Measurements from ENCODE around the gene RAD52.
"Not testable (repeated sequence)": the region's sequence is repeated elsewhere in the genome, so short reads cannot be mapped to it uniquely, and the experiment has no call there.

RAD52 gene

GRCh38 chr12:955939-956338 is 6.4 kb upstream of the RAD52 start:
- H3K9ac ChIP-seq (ENCODE audit: low read length), result no peak overlapping the region
- H3K9me3 ChIP-seq (ENCODE audit: low read length), result no peaks in the 10 kb centered on the region
- H3K36me3 ChIP-seq (ENCODE audit: insufficient read depth, low read length), result no peaks in the 10 kb centered on the region
- no peak overlapping the region for H3K4me3 ChIP-seq (ENCODE audit: low read depth in 1 of 2, low read length in 2 of 2)
- no peaks in the 10 kb centered on the region for H3K4me1 ChIP-seq (ENCODE audit: insufficient read depth, low read length)
- H3K27me3 ChIP-seq (ENCODE audit: control insufficient read depth in 1 of 2, insufficient read depth in 2 of 2, low read length in 2 of 2), result no peaks in the 10 kb centered on the region
- no peak overlapping the region for H3K27ac ChIP-seq (ENCODE audit: low read depth, low read length)

- no peaks in the 10 kb centered on the region for H3K27me3 ChIP-seq (ENCODE audit: control insufficient read depth in 1 of 2, insufficient read depth in 2 of 2, low read length in 2 of 2)
- H3K27ac ChIP-seq (ENCODE audit: low read depth, low read length), result no peak overlapping the region
- H3K9me3 ChIP-seq (ENCODE audit: low read length), result no peaks in the 10 kb centered on the region
- H3K9ac ChIP-seq (ENCODE audit: low read length), result no peak overlapping the region
- no peaks in the 10 kb centered on the region for H3K36me3 ChIP-seq (ENCODE audit: insufficient read depth, low read length)
- no peaks in the 10 kb centered on the region for H3K4me1 ChIP-seq (ENCODE audit: insufficient read depth, low read length)
- no peak overlapping the region for H3K4me3 ChIP-seq (ENCODE audit: low read depth in 1 of 2, low read length in 2 of 2)
Measured at GRCh38 chr12:954741-955140, 5.2 kb upstream of the RAD52 start.

GRCh38 chr12:953776-954175 is 4.3 kb upstream of the RAD52 start:
- Histone ChIP-seq H3K4me1 (ENCODE audit: insufficient read depth, low read length) (peaks cover 2% of the 10 kb centered on the region), H3K27ac (ENCODE audit: low read depth, low read length) (no peak overlapping the region), H3K27me3 (ENCODE audit: control insufficient read depth in 1 of 2, insufficient read depth in 2 of 2, low read length in 2 of 2) (no peaks in the 10 kb centered on the region), H3K9ac (ENCODE audit: low read length) (no peak overlapping the region), H3K4me3 (ENCODE audit: low read depth in 1 of 2, low read length in 2 of 2) (no peak overlapping the region), H3K36me3 (ENCODE audit: insufficient read depth, low read length) (no peaks in the 10 kb centered on the region), H3K9me3 (ENCODE audit: low read length) (no peaks in the 10 kb centered on the region)

- Histone ChIP-seq H3K9ac (ENCODE audit: low read length) (no peak overlapping the region), H3K27me3 (ENCODE audit: control insufficient read depth in 1 of 2, insufficient read depth in 2 of 2, low read length in 2 of 2) (no peaks in the 10 kb centered on the region), H3K36me3 (ENCODE audit: insufficient read depth, low read length) (no peaks in the 10 kb centered on the region), H3K9me3 (ENCODE audit: low read length) (no peaks in the 10 kb centered on the region), H3K4me1 (ENCODE audit: insufficient read depth, low read length) (peaks cover 8% of the 10 kb centered on the region), H3K4me3 (ENCODE audit: low read depth in 1 of 2, low read length in 2 of 2) (no peak overlapping the region), H3K27ac (ENCODE audit: low read depth, low read length) (no peak overlapping the region)
Measured at GRCh38 chr12:951176-951575, 1.7 kb upstream of the RAD52 start.

- Histone ChIP-seq H3K9me3 (ENCODE audit: low read length) (no peaks in the 10 kb centered on the region), H3K9ac (ENCODE audit: low read length) (no peak overlapping the region), H3K4me1 (ENCODE audit: insufficient read depth, low read length) (peaks cover 8% of the 10 kb centered on the region), H3K36me3 (ENCODE audit: insufficient read depth, low read length) (no peaks in the 10 kb centered on the region), H3K4me3 (ENCODE audit: low read depth in 1 of 2, low read length in 2 of 2) (peak overlapping the region in 1 of 2 donors; percentile 97), H3K27me3 (ENCODE audit: control insufficient read depth in 1 of 2, insufficient read depth in 2 of 2, low read length in 2 of 2) (no peaks in the 10 kb centered on the region), H3K27ac (ENCODE audit: low read depth, low read length) (no peak overlapping the region)
Measured at GRCh38 chr12:948238-948637, 1.3 kb downstream of the RAD52 start.

- Histone ChIP-seq H3K9ac (ENCODE audit: low read length) (no peak overlapping the region), H3K36me3 (ENCODE audit: insufficient read depth, low read length) (no peaks in the 10 kb centered on the region), H3K4me1 (ENCODE audit: insufficient read depth, low read length) (peaks cover 8% of the 10 kb centered on the region), H3K27me3 (ENCODE audit: control insufficient read depth in 1 of 2, insufficient read depth in 2 of 2, low read length in 2 of 2) (no peaks in the 10 kb centered on the region), H3K4me3 (ENCODE audit: low read depth in 1 of 2, low read length in 2 of 2) (no peak overlapping the region), H3K9me3 (ENCODE audit: low read length) (no peaks in the 10 kb centered on the region), H3K27ac (ENCODE audit: low read depth, low read length) (no peak overlapping the region)
Measured at GRCh38 chr12:946631-947030, 2.9 kb downstream of the RAD52 start.

- Histone ChIP-seq H3K27ac (ENCODE audit: low read depth, low read length) (no peak overlapping the region), H3K9me3 (ENCODE audit: low read length) (no peaks in the 10 kb centered on the region), H3K4me1 (ENCODE audit: insufficient read depth, low read length) (peaks cover 8% of the 10 kb centered on the region), H3K9ac (ENCODE audit: low read length) (no peak overlapping the region), H3K4me3 (ENCODE audit: low read depth in 1 of 2, low read length in 2 of 2) (no peak overlapping the region), H3K36me3 (ENCODE audit: insufficient read depth, low read length) (no peaks in the 10 kb centered on the region), H3K27me3 (ENCODE audit: control insufficient read depth in 1 of 2, insufficient read depth in 2 of 2, low read length in 2 of 2) (no peaks in the 10 kb centered on the region)
Measured at GRCh38 chr12:946212-946611, 3.3 kb downstream of the RAD52 start.

GRCh38 chr12:944211-944610 is 5.3 kb downstream of the RAD52 start:
- Histone ChIP-seq H3K27me3 (ENCODE audit: control insufficient read depth in 1 of 2, insufficient read depth in 2 of 2, low read length in 2 of 2) (no peaks in the 10 kb centered on the region), H3K36me3 (ENCODE audit: insufficient read depth, low read length) (no peaks in the 10 kb centered on the region), H3K4me1 (ENCODE audit: insufficient read depth, low read length) (peaks cover 8% of the 10 kb centered on the region), H3K27ac (ENCODE audit: low read depth, low read length) (no peak overlapping the region), H3K9ac (ENCODE audit: low read length) (no peak overlapping the region), H3K4me3 (ENCODE audit: low read depth in 1 of 2, low read length in 2 of 2) (no peak overlapping the region), H3K9me3 (ENCODE audit: low read length) (no peaks in the 10 kb centered on the region)

GRCh38 chr12:943051-943450 is 6.4 kb downstream of the RAD52 start:
- Histone ChIP-seq H3K9me3 (ENCODE audit: low read length) (no peaks in the 10 kb centered on the region), H3K36me3 (ENCODE audit: insufficient read depth, low read length) (no peaks in the 10 kb centered on the region), H3K27ac (ENCODE audit: low read depth, low read length) (no peak overlapping the region), H3K27me3 (ENCODE audit: control insufficient read depth in 1 of 2, insufficient read depth in 2 of 2, low read length in 2 of 2) (no peaks in the 10 kb centered on the region), H3K4me3 (ENCODE audit: low read depth in 1 of 2, low read length in 2 of 2) (no peak overlapping the region), H3K9ac (ENCODE audit: low read length) (no peak overlapping the region), H3K4me1 (ENCODE audit: insufficient read depth, low read length) (no peaks in the 10 kb centered on the region)

GRCh38 chr12:938810-939209 is 10.7 kb downstream of the RAD52 start:
- Histone ChIP-seq H3K9ac (ENCODE audit: low read length) (no peak overlapping the region), H3K4me3 (ENCODE audit: low read depth in 1 of 2, low read length in 2 of 2) (no peak overlapping the region), H3K36me3 (ENCODE audit: insufficient read depth, low read length) (no peaks in the 10 kb centered on the region), H3K9me3 (ENCODE audit: low read length) (no peaks in the 10 kb centered on the region), H3K27ac (ENCODE audit: low read depth, low read length) (no peak overlapping the region), H3K27me3 (ENCODE audit: control insufficient read depth in 1 of 2, insufficient read depth in 2 of 2, low read length in 2 of 2) (no peaks in the 10 kb centered on the region), H3K4me1 (ENCODE audit: insufficient read depth, low read length) (no peaks in the 10 kb centered on the region)

GRCh38 chr12:936377-937345 is 12.8 kb downstream of the RAD52 start:
- no peak overlapping the region for H3K9ac ChIP-seq (ENCODE audit: low read length)
- H3K36me3 ChIP-seq (ENCODE audit: insufficient read depth, low read length), result peaks cover 3% of the 10 kb centered on the region
- H3K9me3 ChIP-seq (ENCODE audit: low read length), result no peaks in the 10 kb centered on the region
- H3K4me3 ChIP-seq (ENCODE audit: low read depth in 1 of 2, low read length in 2 of 2), result no peak overlapping the region
- no peak overlapping the region for H3K27ac ChIP-seq (ENCODE audit: low read depth, low read length)
- no peaks in the 10 kb centered on the region for H3K27me3 ChIP-seq (ENCODE audit: control insufficient read depth in 1 of 2, insufficient read depth in 2 of 2, low read length in 2 of 2)
- H3K4me1 ChIP-seq (ENCODE audit: insufficient read depth, low read length), result no peaks in the 10 kb centered on the region

- not testable (repeated sequence) for H3K4me1 ChIP-seq (ENCODE audit: insufficient read depth, low read length); H3K9ac ChIP-seq (ENCODE audit: low read length); H3K4me3 ChIP-seq (ENCODE audit: low read depth in 1 of 2, low read length in 2 of 2); H3K9me3 ChIP-seq (ENCODE audit: low read length); H3K27ac ChIP-seq (ENCODE audit: low read depth, low read length); H3K27me3 ChIP-seq (ENCODE audit: control insufficient read depth in 1 of 2, insufficient read depth in 2 of 2, low read length in 2 of 2)
- H3K36me3 ChIP-seq (ENCODE audit: insufficient read depth, low read length), result peaks cover 11% of the 10 kb centered on the region
Measured at GRCh38 chr12:935891-936290, 13.6 kb downstream of the RAD52 start.

Measured in muscle layer of colon (tissue), 2 donors.